IMR-90 (cell line): Measurements from ENCODE around the gene P2RY10. TPM values are rescaled to one million over a fixed set of nuclear protein-coding genes. Genes with fewer than 3 reads are reported as not detected.

Experiments used
- ATAC-seq: fragments of 200-7000 bp; cut with Tn5 transposase; 2 replicates; pipeline ENCODE4 v1.9.1; 2020; ENCODE audit warnings: low read depth, mild to moderate bottlenecking, moderate library complexity
- BruUV-seq: library from RNA; stranded (reverse); fragments of 400-500 nt; replicated peaks from 2 replicates; lab custom pipeline; 2021; lab: Mats Ljungman, UMichigan
- CTCF ChIA-PET: fragments of 300-600 bp; formaldehyde crosslinking; extraction: SDS; loops from one replicate; lab custom pipeline; 2021; ENCODE audit warnings: antibody characterized with exemption; lab: Yijun Ruan, JAX
- POLR2A ChIA-PET: fragments of 300-600 bp; sonication (Branson Sonifier 250); formaldehyde crosslinking; loops from one replicate; lab custom pipeline; 2022; ENCODE audit warnings: antibody characterized with exemption; ENCODE audit not compliant: unreplicated experiment; lab: Charles Lee
- DNase-seq: peaks from one replicate; pipeline ENCODE4 v3.0.0; 2013
- H2AFZ ChIP-seq: replicated peaks from 2 replicates; pipeline ENCODE3; 2013; ENCODE audit warnings: low read length, mild to moderate bottlenecking; ENCODE audit not compliant: poor library complexity
- H2AK5ac ChIP-seq: 2 replicates; pipeline ENCODE4 v1.6.1; 2013; ENCODE audit warnings: low read depth, low read length, inconsistent platforms
- H2AK9ac ChIP-seq: replicated peaks from 2 replicates; pipeline ENCODE3; 2013; ENCODE audit warnings: mild to moderate bottlenecking, low read depth, low read length, moderate library complexity; ENCODE audit not compliant: poor library complexity
- H2BK120ac ChIP-seq: 2 replicates; pipeline ENCODE4 v1.6.1; 2013; ENCODE audit warnings: low read depth, low read length, inconsistent platforms
- H2BK15ac ChIP-seq: 3 replicates; pipeline ENCODE4 v1.6.1; 2013; ENCODE audit warnings: low read depth, low read length, inconsistent platforms
- H2BK20ac ChIP-seq: 2 replicates; pipeline ENCODE4 v1.6.1; 2013; ENCODE audit warnings: low read depth, mild to moderate bottlenecking, inconsistent platforms, low read length, moderate library complexity
- H2BK5ac ChIP-seq: 2 replicates; pipeline ENCODE4 v1.6.1; 2013; ENCODE audit warnings: mild to moderate bottlenecking, low read depth, low read length, inconsistent platforms; ENCODE audit not compliant: poor library complexity, severe bottlenecking
- H3K14ac ChIP-seq: replicated peaks from 2 replicates; pipeline ENCODE4 v1.6.1; 2013; ENCODE audit warnings: low read depth, low read length, inconsistent platforms
- H3K18ac ChIP-seq: 2 replicates; pipeline ENCODE4 v1.6.1; 2013; ENCODE audit warnings: low read depth, low read length, control low read depth
- H3K23ac ChIP-seq: 2 replicates; pipeline ENCODE4 v1.6.1; 2013; ENCODE audit warnings: low read depth, low read length, inconsistent platforms
- H3K27ac ChIP-seq: 2 replicates; pipeline ENCODE4 v1.5.1; 2013; ENCODE audit warnings: mild to moderate bottlenecking, control low read depth, low read length; ENCODE audit not compliant: insufficient read depth
- H3K27me3 ChIP-seq: 2 replicates; pipeline ENCODE4 v1.6.1; 2013; ENCODE audit warnings: low read length; ENCODE audit not compliant: control insufficient read depth, insufficient read depth
- H3K36me3 ChIP-seq: 2 replicates; pipeline ENCODE4 v1.6.1; 2013; ENCODE audit warnings: low read length, mixed read lengths; ENCODE audit not compliant: control insufficient read depth, insufficient read depth
- H3K4ac ChIP-seq: 2 replicates; pipeline ENCODE4 v1.6.1; 2013; ENCODE audit warnings: low read depth, low read length, inconsistent platforms
- H3K4me1 ChIP-seq: 2 replicates; pipeline ENCODE4 v1.6.1; 2013; ENCODE audit warnings: low read length, mixed read lengths; ENCODE audit not compliant: control insufficient read depth, insufficient read depth
- H3K4me2 ChIP-seq: 2 replicates; pipeline ENCODE4 v1.6.1; 2013; ENCODE audit warnings: low read depth, mild to moderate bottlenecking, control low read depth, low read length, moderate library complexity
- H3K4me3 ChIP-seq: 2 replicates; pipeline ENCODE4 v1.5.1; 2013; ENCODE audit warnings: low read depth, mild to moderate bottlenecking, control low read depth, low read length, moderate library complexity; ENCODE audit not compliant: insufficient read depth
- H3K56ac ChIP-seq: 2 replicates; pipeline ENCODE4 v1.6.1; 2013; ENCODE audit warnings: low read length, inconsistent platforms; ENCODE audit not compliant: insufficient read depth; ENCODE audit errors: extremely low read depth
- H3K79me1 ChIP-seq, 2 experiments: 2 replicates each; pipeline ENCODE4 v1.6.1; 2013; ENCODE audit warnings: low read length in 2 of 2, inconsistent platforms in 1 of 2, low read depth in 1 of 2
- H3K9ac ChIP-seq: 2 replicates; pipeline ENCODE4 v1.6.1; 2013; ENCODE audit warnings: low read depth, low read length, control low read depth
- H3K9me1 ChIP-seq: 2 replicates; pipeline ENCODE4 v1.6.1; 2013; ENCODE audit warnings: low read length, inconsistent platforms; ENCODE audit not compliant: insufficient read depth
- H3K9me3 ChIP-seq: 2 replicates; pipeline ENCODE4 v1.6.1; 2013; ENCODE audit warnings: low read length; ENCODE audit not compliant: control insufficient read depth, insufficient read depth
- H4K20me1 ChIP-seq: 2 replicates; pipeline ENCODE4 v1.6.1; 2013; ENCODE audit warnings: low read length, inconsistent platforms; ENCODE audit not compliant: insufficient read depth
- H4K5ac ChIP-seq: 2 replicates; pipeline ENCODE4 v1.6.1; 2013; ENCODE audit warnings: mild to moderate bottlenecking, low read depth, low read length, control low read depth
- H4K8ac ChIP-seq, 2 experiments: 2 replicates each; pipeline ENCODE4 v1.6.1; 2013; ENCODE audit warnings: low read depth in 2 of 2, low read length in 2 of 2, control low read depth in 1 of 2, inconsistent platforms in 1 of 2
- H4K91ac ChIP-seq: 2 replicates; pipeline ENCODE4 v1.6.1; 2013; ENCODE audit warnings: low read depth, low read length, inconsistent platforms; ENCODE audit not compliant: insufficient read depth
- BHLHE40 ChIP-seq: fragments of 150-350 bp; IDR thresholded peaks from 2 replicates; pipeline ENCODE4 v1.6.1; 2016; ENCODE audit warnings: mild to moderate bottlenecking, low read depth, low read length
- CEBPB ChIP-seq: IDR thresholded peaks from 2 replicates; pipeline ENCODE4 v1.6.1; 2012; ENCODE audit warnings: low read depth, low read length, improper control_type of control experiment
- CHD1 ChIP-seq: IDR thresholded peaks from 2 replicates; pipeline ENCODE4 v1.6.1; 2012; ENCODE audit warnings: low read depth, low read length, improper control_type of control experiment
- CTCF ChIP-seq: conservative IDR thresholded peaks from 2 replicates; pipeline ENCODE4 v1.5.1; 2012; ENCODE audit warnings: mild to moderate bottlenecking, low read depth, low read length, improper control_type of control experiment
- FOS ChIP-seq: fragments of 150-350 bp; IDR thresholded peaks from 2 replicates; pipeline ENCODE4 v1.6.1; 2016; ENCODE audit warnings: low read depth, low read length
- MAFK ChIP-seq: IDR thresholded peaks from 2 replicates; pipeline ENCODE4 v1.6.1; 2012; ENCODE audit warnings: low read depth, low read length, improper control_type of control experiment
- MAZ ChIP-seq: IDR thresholded peaks from 2 replicates; pipeline ENCODE4 v1.6.1; 2012; ENCODE audit warnings: low read depth, mild to moderate bottlenecking, low read length, improper control_type of control experiment, moderate library complexity, borderline replicate concordance
- MXI1 ChIP-seq: IDR thresholded peaks from 2 replicates; pipeline ENCODE4 v1.6.1; 2012; ENCODE audit warnings: low read depth, mild to moderate bottlenecking, low read length, moderate library complexity, borderline replicate concordance
- NFE2L2 ChIP-seq: fragments of 150-350 bp; IDR thresholded peaks from 2 replicates; pipeline ENCODE4 v1.6.1; 2016; ENCODE audit warnings: low read depth, mild to moderate bottlenecking, low read length
- POLR2A ChIP-seq: IDR thresholded peaks from 2 replicates; pipeline ENCODE4 v1.6.1; 2012; ENCODE audit warnings: mild to moderate bottlenecking, low read depth, low read length
- RAD21 ChIP-seq: IDR thresholded peaks from 2 replicates; pipeline ENCODE4 v1.6.1; 2012; ENCODE audit warnings: low read length, improper control_type of control experiment
- RCOR1 ChIP-seq: IDR thresholded peaks from 2 replicates; pipeline ENCODE4 v1.6.1; 2012; ENCODE audit warnings: mild to moderate bottlenecking, low read length, improper control_type of control experiment; ENCODE audit not compliant: insufficient replicate concordance
- RFX5 ChIP-seq: IDR thresholded peaks from 2 replicates; pipeline ENCODE4 v1.8.0; 2012; ENCODE audit warnings: low read depth, mild to moderate bottlenecking, low read length, moderate library complexity
- SMC3 ChIP-seq: fragments of 150-350 bp; IDR thresholded peaks from 2 replicates; pipeline ENCODE4 v1.6.1; 2016; ENCODE audit warnings: low read depth, mild to moderate bottlenecking, antibody characterized with exemption, low read length, moderate library complexity
- WGBS, 2 experiments: methylation state at CpG; one replicate each; pipeline versions ENCODE4 v1.1.5 to v1.1.7; 2013; ENCODE audit warnings: missing lambda C conversion rate in 2 of 2; ENCODE audit not compliant: insufficient read length in 1 of 2; ENCODE audit errors: extremely low coverage in 2 of 2; 5-methylcytosine and 5-hydroxymethylcytosine counted together
- dilution Hi-C: fragments of 300-500 bp; cut with HindIII; formaldehyde crosslinking; loops from one replicate; pipeline ENCODE4 v1.14.3; 2018; ENCODE audit warnings: low sequenced_read_pairs; ENCODE audit not compliant: unreplicated experiment
- in situ Hi-C: fragments of 300-500 bp; cut with MboI; formaldehyde crosslinking; loops from 3 replicates; pipeline ENCODE4 v1.14.3; 2019; ENCODE audit warnings: low sequenced_read_pairs, inconsistent platforms, mixed read lengths
- intact Hi-C: fragments of 100-400 bp; cut with micrococcal nuclease; formaldehyde crosslinking; loops from 2 replicates; pipeline ENCODE4 v1.10.0; 2022
- polyA plus RNA-seq, 3 experiments: library from polyadenylated mRNA; depleted of rRNA; stranded (reverse); fragments of >200 nt; gene quantifications; 2 replicates each; pipeline ENCODE4 v1.2.3, GENCODE V29; 2012; ENCODE audit warnings: low replicate concordance in 1 of 3
- total RNA-seq: library from RNA; depleted of rRNA; stranded (reverse); fragments of >200 nt; gene quantifications from 2 replicates; pipeline ENCODE4 v1.2.3, GENCODE V29; 2012
- TF ChIP-seq, protein P1 (sequence below): fragments of 150-350 bp; IDR thresholded peaks from 2 replicates; pipeline ENCODE4 v1.6.1; 2017; ENCODE audit warnings: mild to moderate bottlenecking, antibody characterized with exemption, low read length, low read depth

Gene P2RY10
- total and polyA plus RNA-seq, 2 of the 4 experiments (the other 2 are of a cell fraction) = not detected

DNA sequence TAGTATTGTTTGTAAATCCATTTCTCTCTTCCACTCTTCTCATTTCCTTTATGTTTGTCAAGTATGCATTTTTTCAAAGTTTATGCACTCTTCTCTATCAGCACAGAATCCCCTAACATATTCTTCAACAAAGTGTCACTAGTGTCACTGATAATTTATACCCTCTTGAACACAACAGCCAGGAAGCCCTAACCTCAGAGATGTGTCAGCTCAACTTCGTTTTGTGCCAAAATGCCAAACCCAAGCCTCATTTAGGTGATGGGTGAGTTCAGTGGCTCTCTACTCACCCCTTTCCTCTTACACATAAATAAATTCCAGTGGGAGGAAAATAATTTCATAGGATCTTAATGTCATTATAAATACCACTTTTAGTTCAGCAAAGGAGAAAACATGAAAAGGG, 22.4 kb upstream of the P2RY10 start:
- Histone ChIP-seq H3K9me1 (no peaks in the 10 kb centered on the region), H3K4me2 (no peak overlapping the region), H3K18ac (no peak overlapping the region), H2BK5ac (no peak overlapping the region), H3K14ac (no peak overlapping the region), H2AK5ac (no peak overlapping the region), H3K36me3 (no peaks in the 10 kb centered on the region), H3K56ac (no peak overlapping the region), H2BK15ac (no peak overlapping the region), H2AFZ (no peak overlapping the region), H3K9me3 (no peaks in the 10 kb centered on the region), H3K9ac (no peak overlapping the region), H3K4ac (no peak overlapping the region), H3K27me3 (no peaks in the 10 kb centered on the region), H3K4me3 (no peak overlapping the region), H2BK20ac (no peak overlapping the region), H2AK9ac (no peak overlapping the region), H3K4me1 (no peaks in the 10 kb centered on the region), H4K91ac (no peak overlapping the region), H4K5ac (no peak overlapping the region), H2BK120ac (no peak overlapping the region), H3K27ac (no peak overlapping the region), H4K20me1 (no peaks in the 10 kb centered on the region), H4K8ac (no peak overlapping the region), H3K23ac (no peak overlapping the region), H3K79me1 (no peaks in the 10 kb centered on the region)
- ATAC-seq = no peak
- ChIA-PET CTCF (no interaction called here), POLR2A (no interaction called here)
- intact Hi-C loops (no loop called here), in situ Hi-C loops (no loop called here), dilution Hi-C loops (no loop called here)
- no peak for DNase-seq
- no TSS peak for BruUV-seq
- no CpG with 5 or more reads among the region's 1 CpG for WGBS, 2 experiments
- TF ChIP-seq CTCF = no peak
- no peak for TF ChIP-seq CHD1
- TF ChIP-seq BHLHE40 = no peak
- no peak for TF ChIP-seq SMC3
- no peak for TF ChIP-seq RFX5
- no peak for TF ChIP-seq RCOR1
- TF ChIP-seq, protein P1, sequence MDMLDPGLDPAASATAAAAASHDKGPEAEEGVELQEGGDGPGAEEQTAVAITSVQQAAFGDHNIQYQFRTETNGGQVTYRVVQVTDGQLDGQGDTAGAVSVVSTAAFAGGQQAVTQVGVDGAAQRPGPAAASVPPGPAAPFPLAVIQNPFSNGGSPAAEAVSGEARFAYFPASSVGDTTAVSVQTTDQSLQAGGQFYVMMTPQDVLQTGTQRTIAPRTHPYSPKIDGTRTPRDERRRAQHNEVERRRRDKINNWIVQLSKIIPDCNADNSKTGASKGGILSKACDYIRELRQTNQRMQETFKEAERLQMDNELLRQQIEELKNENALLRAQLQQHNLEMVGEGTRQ = no peak
- TF ChIP-seq POLR2A = no peak
- no peak for TF ChIP-seq RAD21
- no peak for TF ChIP-seq MXI1
- no peak for TF ChIP-seq CEBPB
- no peak for TF ChIP-seq NFE2L2
- TF ChIP-seq MAZ = no peak
- no peak for TF ChIP-seq MAFK
- TF ChIP-seq FOS = no peak
